COLO668 (cell line): ENCODE measurements around the gene MGRN1.
A peak's percentile ranks its signal among the peaks of the same experiment; 100 is the strongest.

Experiments
- DNase-seq: peaks from one replicate; lab custom pipeline; 2025; ENCODE audit not compliant: unreplicated experiment; lab: John Stamatoyannopoulos, UW

The MGRN1 gene

GRCh38 chr16:4673387-4674046 lies 48.9 kb downstream of the MGRN1 start:
- no peak for DNase-seq

- DNase-seq: no peak
These were observed 50.4 kb downstream of the MGRN1 start for GRCh38 chr16:4674926-4675530.

- no peak for DNase-seq
These were observed 51.5 kb downstream of the MGRN1 start for GRCh38 chr16:4675864-4676786.

GRCh38 chr16:4676831-4677230 lies 52.2 kb downstream of the MGRN1 start:
- no peak for DNase-seq

- no peak for DNase-seq
These were observed 52.8 kb downstream of the MGRN1 start for GRCh38 chr16:4677390-4677789.

- no peak for DNase-seq
These were observed 53.4 kb downstream of the MGRN1 start for GRCh38 chr16:4677994-4678393.

GRCh38 chr16:4678596-4678995 lies 54.0 kb downstream of the MGRN1 start:
- DNase-seq: no peak

- DNase-seq: peak; percentile 20
These were observed 54.7 kb downstream of the MGRN1 start for GRCh38 chr16:4679156-4679849.

GRCh38 chr16:4679850-4680636 lies 55.4 kb downstream of the MGRN1 start:
- no peak for DNase-seq

GRCh38 chr16:4680673-4681470 lies 56.2 kb downstream of the MGRN1 start:
- no peak for DNase-seq

- peak; percentile 13 for DNase-seq
These were observed 57.0 kb downstream of the MGRN1 start for GRCh38 chr16:4681471-4682083.

- no peak for DNase-seq
These were observed 57.5 kb downstream of the MGRN1 start for GRCh38 chr16:4682084-4682591.

GRCh38 chr16:4682616-4683254 lies 58.1 kb downstream of the MGRN1 start:
- DNase-seq: peak; percentile 44

- no peak for DNase-seq
These were observed 58.8 kb downstream of the MGRN1 start for GRCh38 chr16:4683255-4684057.

- no peak for DNase-seq
These were observed 59.6 kb downstream of the MGRN1 start for GRCh38 chr16:4684058-4684715.

GRCh38 chr16:4684763-4685162 lies 60.1 kb downstream of the MGRN1 start:
- no peak for DNase-seq

GRCh38 chr16:4685292-4685691 lies 60.7 kb downstream of the MGRN1 start:
- DNase-seq: no peak
